HFFc6 (cell line): ENCODE measurements around the gene ACTN1. TPM values are rescaled to one million over a fixed set of nuclear protein-coding genes. Genes with fewer than 3 reads are reported as not detected.

Experiments used
- DNase-seq: peaks from one replicate; pipeline ENCODE4 v3.0.0-alpha.2; 2018
- H3K27ac Mint-ChIP-seq: 2 replicates; pipeline ENCODE4 v1.8.0; 2020; ENCODE audit warnings: mild to moderate bottlenecking, mixed read lengths
- H3K27me3 Mint-ChIP-seq: 2 replicates; pipeline ENCODE4 v1.8.0; 2021; ENCODE audit warnings: mild to moderate bottlenecking, moderate library complexity, mixed read lengths; ENCODE audit not compliant: insufficient read depth
- H3K36me3 Mint-ChIP-seq: 2 replicates; pipeline ENCODE4 v1.8.0; 2021; ENCODE audit warnings: low read depth, mixed read lengths
- H3K4me1 Mint-ChIP-seq: 2 replicates; pipeline ENCODE4 v1.8.0; 2020; ENCODE audit warnings: low read depth, mixed read lengths
- H3K4me3 Mint-ChIP-seq: 2 replicates; pipeline ENCODE4 v1.8.0; 2020; ENCODE audit warnings: mild to moderate bottlenecking, moderate library complexity, mixed read lengths
- H3K9me3 Mint-ChIP-seq: 2 replicates; pipeline ENCODE4 v1.8.0; 2020; ENCODE audit warnings: mild to moderate bottlenecking, mixed read lengths
- total RNA-seq, 6 experiments: library from RNA; stranded (reverse); fragmentation: NEBNext Ultra II Directional; extraction: Animal tissue kit (Norgen Biotek cat#: 25700); gene quantifications; 2 replicates in 1 of 6; 3 replicates in 5 of 6; pipeline ENCODE4 v1.2.3, GENCODE V29; 2021
- TF ChIP-seq, protein P1 (sequence below): fragments of 200-600 bp; sonication (generic); IDR thresholded peaks from 2 replicates; pipeline ENCODE4 v1.5.0; 2021; ENCODE audit warnings: antibody characterized with exemption, mild to moderate bottlenecking

The ACTN1 gene
- total RNA-seq, 6 experiments from 2014 or later, result 749 to 847 (median 825) TPM

GRCh38 chr14:68964300-68965093 is 14.6 kb downstream of the ACTN1 start:
- peak overlapping the region; percentile 30; the same call in 1 of the 2 replicates for H3K4me3 Mint-ChIP-seq
- no peaks in the 10 kb centered on the region for H3K9me3 Mint-ChIP-seq
- H3K27ac Mint-ChIP-seq, result peak overlapping the region; percentile 74
- no peak for DNase-seq
- peaks cover 100% of the 10 kb centered on the region for H3K4me1 Mint-ChIP-seq
- TF ChIP-seq, protein P1, sequence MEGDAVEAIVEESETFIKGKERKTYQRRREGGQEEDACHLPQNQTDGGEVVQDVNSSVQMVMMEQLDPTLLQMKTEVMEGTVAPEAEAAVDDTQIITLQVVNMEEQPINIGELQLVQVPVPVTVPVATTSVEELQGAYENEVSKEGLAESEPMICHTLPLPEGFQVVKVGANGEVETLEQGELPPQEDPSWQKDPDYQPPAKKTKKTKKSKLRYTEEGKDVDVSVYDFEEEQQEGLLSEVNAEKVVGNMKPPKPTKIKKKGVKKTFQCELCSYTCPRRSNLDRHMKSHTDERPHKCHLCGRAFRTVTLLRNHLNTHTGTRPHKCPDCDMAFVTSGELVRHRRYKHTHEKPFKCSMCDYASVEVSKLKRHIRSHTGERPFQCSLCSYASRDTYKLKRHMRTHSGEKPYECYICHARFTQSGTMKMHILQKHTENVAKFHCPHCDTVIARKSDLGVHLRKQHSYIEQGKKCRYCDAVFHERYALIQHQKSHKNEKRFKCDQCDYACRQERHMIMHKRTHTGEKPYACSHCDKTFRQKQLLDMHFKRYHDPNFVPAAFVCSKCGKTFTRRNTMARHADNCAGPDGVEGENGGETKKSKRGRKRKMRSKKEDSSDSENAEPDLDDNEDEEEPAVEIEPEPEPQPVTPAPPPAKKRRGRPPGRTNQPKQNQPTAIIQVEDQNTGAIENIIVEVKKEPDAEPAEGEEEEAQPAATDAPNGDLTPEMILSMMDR, result no peak
- H3K36me3 Mint-ChIP-seq, result peaks cover 34% of the 10 kb centered on the region
- peaks cover 20% of the 10 kb centered on the region for H3K27me3 Mint-ChIP-seq

- peaks cover 12% of the 10 kb centered on the region for H3K27me3 Mint-ChIP-seq
- no peak for DNase-seq
- peak overlapping the region; percentile 22; the same call in 1 of the 2 replicates for H3K4me3 Mint-ChIP-seq
- H3K9me3 Mint-ChIP-seq, result no peaks in the 10 kb centered on the region
- peak overlapping the region; percentile 74 for H3K27ac Mint-ChIP-seq
- H3K36me3 Mint-ChIP-seq, result peaks cover 27% of the 10 kb centered on the region
- TF ChIP-seq, protein P1, result no peak
- H3K4me1 Mint-ChIP-seq, result peaks cover 100% of the 10 kb centered on the region
Observed at GRCh38 chr14:68962681-68963080, 16.4 kb downstream of the ACTN1 start.

DNA sequence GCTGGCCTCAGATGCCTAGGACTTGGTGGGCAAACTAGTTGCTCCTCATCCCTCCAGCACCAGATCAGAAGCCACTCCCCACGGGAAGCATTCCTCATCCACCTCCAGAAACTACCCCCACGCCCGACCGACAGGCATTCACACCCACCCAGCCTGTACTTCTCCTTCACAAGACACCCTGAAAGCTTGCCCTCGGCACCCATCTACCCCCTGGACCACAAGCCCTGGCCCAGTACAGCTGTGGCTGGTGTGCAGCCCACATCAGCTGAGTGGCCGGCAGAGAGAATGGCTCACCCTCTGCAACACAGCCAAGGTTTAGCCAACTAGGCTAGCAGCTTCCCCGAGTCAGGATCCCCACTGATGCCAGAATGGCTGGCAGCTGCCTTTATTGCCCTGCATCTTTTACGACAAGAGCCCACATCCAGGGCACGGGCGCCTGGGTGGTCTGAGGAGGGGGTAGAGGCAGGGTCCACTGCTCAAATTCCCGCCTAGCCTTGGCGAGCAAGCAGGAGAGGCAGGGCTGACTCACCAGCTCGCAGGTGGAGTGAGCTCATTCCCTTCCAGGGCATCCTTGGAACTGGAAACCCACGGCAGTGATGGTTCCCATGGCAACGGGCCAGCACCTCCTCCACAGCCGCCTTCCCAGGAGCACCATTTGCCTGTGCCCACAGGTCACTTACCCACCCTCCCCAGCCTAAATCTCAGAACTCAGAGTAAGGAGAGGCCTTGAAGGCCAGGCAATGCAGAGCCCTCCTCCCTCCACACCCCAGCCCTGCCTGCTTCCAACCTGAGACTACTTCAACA is 17.1 kb downstream of the ACTN1 start:
- H3K4me3 Mint-ChIP-seq, result peak overlapping the region; percentile 22; the same call in 1 of the 2 replicates
- H3K36me3 Mint-ChIP-seq, result peaks cover 24% of the 10 kb centered on the region
- no peaks in the 10 kb centered on the region for H3K9me3 Mint-ChIP-seq
- peaks cover 100% of the 10 kb centered on the region for H3K4me1 Mint-ChIP-seq
- TF ChIP-seq, protein P1, result no peak
- peak overlapping the region; percentile 74 for H3K27ac Mint-ChIP-seq
- peaks cover 11% of the 10 kb centered on the region for H3K27me3 Mint-ChIP-seq
- no peak for DNase-seq

DNA sequence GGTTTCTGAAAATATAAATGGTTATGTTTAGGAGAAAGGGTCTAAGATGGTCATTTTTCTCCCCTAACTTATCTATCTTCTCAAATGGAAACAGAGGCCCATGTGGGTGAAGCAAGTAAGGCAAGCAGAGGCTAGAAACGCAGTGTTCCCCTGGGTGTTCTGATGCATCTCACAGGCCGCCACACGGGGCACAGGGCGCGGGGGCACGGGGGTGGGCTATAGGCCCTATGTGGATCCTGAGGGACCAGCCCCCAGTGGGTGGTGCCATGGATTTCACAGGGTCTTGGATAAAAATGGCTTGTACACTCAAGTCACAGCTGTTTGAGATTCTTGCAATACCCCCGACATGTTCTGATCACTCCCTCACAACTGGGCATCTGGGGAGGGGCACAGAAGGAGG is 17.7 kb downstream of the ACTN1 start:
- H3K4me3 Mint-ChIP-seq, result no peak overlapping the region
- H3K4me1 Mint-ChIP-seq, result peaks cover 100% of the 10 kb centered on the region
- H3K36me3 Mint-ChIP-seq, result peaks cover 29% of the 10 kb centered on the region
- peak overlapping the region; percentile 74 for H3K27ac Mint-ChIP-seq
- no peaks in the 10 kb centered on the region for H3K9me3 Mint-ChIP-seq
- peaks cover 8% of the 10 kb centered on the region for H3K27me3 Mint-ChIP-seq
- no peak for DNase-seq
- TF ChIP-seq, protein P1, result 0 out of 2 replicates have a peak, but pooled peaks have one; percentile 8

- Mint-ChIP-seq H3K36me3 (peaks cover 34% of the 10 kb centered on the region), H3K4me1 (peaks cover 100% of the 10 kb centered on the region)
Observed at GRCh38 chr14:68960123-68960522, 19.0 kb downstream of the ACTN1 start.

More at GRCh38 chr14:68960123-68960522, 19.0 kb downstream of the ACTN1 start:
- Mint-ChIP-seq H3K27ac (peak overlapping the region; percentile 67), H3K9me3 (no peaks in the 10 kb centered on the region), H3K4me3 (no peak overlapping the region), H3K27me3 (peaks cover 6% of the 10 kb centered on the region)
- no peak for DNase-seq
- TF ChIP-seq, protein P1, result no peak
